Stimulated activated CD8-positive, alpha-beta memory T cell treated with anti-CD3 and anti-CD28 coated beads, Interleukin-12 subunit alpha, Interleukin-12 subunit beta, amount 100 ng/mL, for 24 hours (primary cell): ENCODE data around the gene PDE4B.

Source experiments
- DNase-seq: peaks from one replicate; pipeline ENCODE4 v3.0.0-alpha.2; 2020; ENCODE audit errors: extremely low read depth

The PDE4B gene

DNA sequence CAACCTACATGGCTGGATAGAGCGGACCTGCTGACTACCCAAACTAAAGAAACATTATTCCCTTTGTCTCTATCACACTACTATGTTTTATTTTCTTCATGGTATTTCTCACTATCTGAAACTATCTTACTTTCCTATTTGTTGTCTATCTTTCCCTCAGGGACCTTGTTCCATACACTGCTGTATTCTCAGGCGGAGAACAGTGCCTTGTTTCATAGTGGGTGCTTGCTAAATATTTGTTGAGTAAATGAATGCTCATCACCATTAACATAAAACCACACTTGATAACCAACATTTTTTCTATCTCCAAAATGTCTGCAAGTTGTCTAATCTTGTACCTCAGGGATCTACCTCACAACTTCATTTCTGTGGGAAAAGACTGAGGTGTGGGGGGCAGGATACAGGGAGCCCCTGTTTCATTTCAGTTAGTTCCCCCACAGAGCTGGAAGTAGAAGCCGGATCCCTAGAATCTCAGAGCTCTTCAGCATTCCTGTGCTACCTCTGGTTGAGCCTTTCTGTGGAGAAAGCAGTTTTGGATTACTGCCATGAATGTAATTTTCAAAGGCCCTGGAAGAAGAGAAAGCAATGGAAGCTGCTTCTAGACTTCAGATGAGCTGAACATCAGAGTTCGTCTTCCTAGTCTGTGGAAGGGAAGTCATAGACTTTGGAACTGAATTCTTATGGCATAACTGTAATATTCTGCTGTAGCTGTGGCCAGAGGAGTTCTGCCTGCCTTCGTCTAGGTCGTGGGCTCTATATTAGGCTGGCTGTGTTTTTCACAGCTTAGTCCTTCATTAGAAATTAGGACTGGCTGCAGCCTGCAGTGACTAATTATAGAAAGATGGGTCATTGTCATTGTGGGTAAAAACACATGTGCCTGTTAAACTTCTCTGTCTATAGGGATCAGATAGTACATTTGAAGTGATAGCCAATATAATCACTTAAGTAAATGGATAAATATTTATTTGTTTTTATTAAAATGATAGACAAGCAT lies 448.1 kb downstream of the PDE4B start:
- no peak for DNase-seq

GRCh38 chr1:66242646-66243547 lies 450.2 kb downstream of the PDE4B start:
- DNase-seq, result peak; percentile 43

- DNase-seq, result no peak
These were observed 450.9 kb downstream of the PDE4B start for GRCh38 chr1:66243548-66244130.

DNA sequence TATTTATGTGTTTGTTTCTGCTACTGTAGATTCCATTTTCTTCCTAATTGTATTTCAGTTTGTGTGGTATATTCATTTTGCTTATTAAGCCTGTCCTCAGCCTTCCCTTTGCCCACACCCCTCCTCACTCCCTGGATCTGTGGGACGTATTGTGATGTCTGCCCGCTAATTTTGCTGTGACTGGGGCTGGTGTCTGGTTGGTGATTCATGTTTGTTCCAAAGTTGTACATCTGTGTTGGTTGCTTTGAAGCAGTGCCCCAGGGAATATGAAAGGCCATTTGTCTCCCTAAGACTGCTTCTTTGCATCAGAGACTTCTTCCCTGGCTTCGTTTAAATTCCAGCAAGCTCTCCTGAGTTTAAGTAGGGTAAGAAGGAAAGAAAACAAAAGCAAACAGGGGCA lies 451.7 kb downstream of the PDE4B start:
- DNase-seq, result no peak

GRCh38 chr1:66245691-66246090 lies 453.0 kb downstream of the PDE4B start:
- DNase-seq, result no peak

GRCh38 chr1:66246351-66247269 lies 453.9 kb downstream of the PDE4B start:
- DNase-seq, result no peak

GRCh38 chr1:66247415-66248208 lies 454.9 kb downstream of the PDE4B start:
- no peak for DNase-seq

DNA sequence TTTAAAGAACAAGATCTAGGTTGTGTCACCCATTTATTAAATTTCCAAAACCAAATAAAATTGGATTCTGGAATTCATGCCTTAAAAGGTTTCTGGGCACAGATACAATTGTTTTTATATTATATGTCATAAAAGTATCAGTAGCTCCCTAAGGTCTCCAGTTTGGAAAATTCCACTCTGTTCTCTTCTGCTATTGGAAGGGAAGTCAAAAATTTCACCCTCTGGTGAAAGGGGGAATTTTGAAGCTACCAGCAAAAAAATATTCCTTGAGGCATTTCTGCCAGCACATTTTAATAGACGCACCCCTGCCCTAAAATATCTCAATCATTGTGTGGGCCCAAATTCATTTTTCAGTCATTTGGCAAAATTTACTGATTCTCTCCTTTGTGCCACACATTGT lies 455.6 kb downstream of the PDE4B start:
- no peak for DNase-seq

- no peak for DNase-seq
These were observed 456.1 kb downstream of the PDE4B start for GRCh38 chr1:66248746-66249145.

DNA sequence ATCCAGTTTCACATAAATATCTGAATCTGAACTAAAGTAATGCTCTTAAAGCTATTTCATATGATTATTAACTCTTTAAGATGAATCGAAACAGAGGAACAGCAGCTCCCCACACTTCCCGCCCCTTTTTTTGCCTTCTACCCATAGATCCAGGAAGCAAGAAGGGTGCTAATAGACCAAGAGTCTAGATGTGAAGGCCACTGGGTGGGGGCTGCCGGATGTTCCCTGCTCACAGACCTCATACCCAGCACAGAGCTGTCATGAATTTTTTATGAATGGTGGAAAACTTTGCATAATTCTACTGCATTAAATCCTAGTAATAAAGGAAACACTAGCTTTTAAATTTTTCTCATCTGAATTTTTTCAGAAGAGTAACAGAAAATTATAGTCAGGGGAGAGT lies 457.4 kb downstream of the PDE4B start:
- DNase-seq, result no peak

- DNase-seq, result no peak
These were observed 457.8 kb downstream of the PDE4B start for GRCh38 chr1:66250478-66250877.

GRCh38 chr1:66251546-66251945 lies 458.9 kb downstream of the PDE4B start:
- no peak for DNase-seq

GRCh38 chr1:66253330-66253921 lies 460.7 kb downstream of the PDE4B start:
- no peak for DNase-seq

DNA sequence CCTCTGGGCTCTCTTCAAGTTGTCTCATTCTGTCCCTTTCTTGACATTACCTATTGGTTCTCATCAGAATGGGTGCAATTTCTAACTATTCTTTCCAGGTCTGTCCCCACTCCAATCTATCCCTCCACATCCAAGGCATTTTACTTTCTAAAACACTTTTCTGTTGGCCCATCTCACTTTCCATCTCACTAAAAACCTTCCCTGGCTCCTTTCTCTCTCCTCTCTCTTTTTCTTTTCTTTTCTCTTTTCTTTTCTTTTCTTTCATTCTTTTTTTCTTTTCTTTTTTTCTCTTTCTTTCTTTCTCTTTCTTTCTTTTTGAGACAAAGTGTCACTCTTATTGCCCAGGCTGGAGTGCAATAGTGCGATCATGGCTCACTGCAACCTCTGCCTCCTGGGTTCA lies 462.1 kb downstream of the PDE4B start:
- DNase-seq, result no peak

DNA sequence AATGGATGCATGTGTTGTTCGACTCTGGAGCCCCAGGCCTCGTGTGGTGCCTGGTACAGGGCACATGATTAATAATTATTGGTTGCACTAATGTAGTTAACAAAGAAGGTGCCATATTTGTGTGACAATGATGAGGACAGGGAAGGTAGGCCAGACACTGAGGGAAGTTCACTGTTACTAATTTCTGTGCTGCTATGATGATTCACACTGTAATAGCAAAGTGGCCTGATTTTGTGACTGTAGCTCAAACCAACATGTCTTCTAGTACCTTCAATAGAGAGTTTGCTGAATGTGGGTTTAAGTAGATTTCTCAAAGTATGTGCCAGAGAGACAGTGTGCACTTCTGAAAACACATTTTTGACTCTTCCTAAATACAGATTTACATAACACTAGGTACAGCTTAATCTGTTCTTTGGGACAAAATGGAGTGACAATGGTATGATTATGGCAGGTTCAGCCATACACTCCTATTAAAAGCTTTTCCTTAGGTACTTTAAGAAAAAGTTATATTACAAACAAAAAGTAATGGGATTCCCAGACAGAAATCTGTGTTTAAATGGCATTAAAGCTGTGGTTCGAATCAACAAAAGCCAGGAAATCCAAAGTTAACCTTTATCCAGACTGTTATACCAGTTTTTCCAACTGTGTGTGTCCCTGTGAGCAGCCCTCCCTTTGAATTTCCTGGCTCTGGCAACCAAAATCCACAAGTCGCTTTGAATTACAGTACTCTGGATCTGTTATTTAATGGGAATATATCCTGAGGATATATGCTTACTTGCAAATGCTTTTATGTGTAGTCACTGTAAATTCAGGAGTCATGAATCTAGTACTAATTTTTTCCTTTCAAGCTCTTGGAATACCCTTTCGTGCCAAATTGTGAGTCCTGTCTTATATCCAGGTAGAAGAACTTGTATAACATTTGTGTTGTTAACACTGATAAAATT lies 464.2 kb downstream of the PDE4B start:
- no peak for DNase-seq

DNA sequence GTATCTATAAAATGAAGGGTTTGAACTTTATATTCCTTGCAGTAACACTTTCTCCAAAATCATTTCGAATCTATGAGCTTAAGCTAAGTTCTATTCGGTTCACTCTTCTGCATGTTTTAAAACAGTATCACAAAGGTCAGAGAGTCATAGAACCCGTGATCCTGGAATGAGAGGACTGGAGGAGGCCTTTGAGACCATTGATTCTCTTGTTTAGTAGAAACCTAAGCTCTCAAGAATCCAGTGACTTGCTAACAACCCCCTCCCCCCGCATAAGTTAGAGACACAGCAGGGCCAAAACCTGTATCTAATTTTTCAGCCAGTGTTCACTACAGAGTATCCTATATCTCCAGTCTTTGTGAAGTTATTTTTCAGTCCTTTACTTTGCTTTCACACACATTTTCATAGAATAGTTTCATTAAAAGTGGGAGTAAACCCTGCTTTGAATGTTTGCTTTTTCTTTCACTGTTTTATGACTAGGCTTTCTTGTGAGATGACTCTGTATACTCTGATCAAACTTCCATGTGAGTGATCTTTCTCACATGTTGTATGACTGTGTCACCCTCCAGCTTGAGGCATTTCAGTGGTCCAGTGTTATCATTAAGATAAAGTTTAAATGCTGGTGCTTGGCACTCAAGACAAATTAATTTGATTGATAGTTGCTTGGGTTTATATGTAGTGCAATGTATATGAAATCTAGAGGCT lies 465.9 kb downstream of the PDE4B start:
- no peak for DNase-seq

DNA sequence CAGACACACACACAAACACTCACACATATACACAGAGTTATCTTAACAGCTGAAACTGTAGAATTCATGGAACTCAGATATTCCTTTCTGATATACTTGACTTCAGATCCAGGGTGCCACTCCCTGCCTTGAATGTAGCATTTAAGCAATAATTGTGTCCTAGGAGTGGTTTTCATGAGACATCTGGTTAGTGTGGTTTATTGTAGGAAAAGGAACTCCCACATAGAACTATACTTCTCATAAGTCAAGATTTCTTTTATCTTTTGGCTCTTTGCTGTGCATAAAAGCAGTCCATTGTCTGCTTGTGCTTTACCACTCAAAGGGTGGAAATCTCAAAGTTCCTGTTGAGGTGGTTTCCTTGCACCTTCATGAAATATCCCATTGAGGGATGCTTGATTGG lies 468.7 kb downstream of the PDE4B start:
- no peak for DNase-seq
